CD4-positive, alpha-beta T cell (primary cell): ENCODE measurements around the gene ENOX1. TPM values are rescaled to one million over a fixed set of nuclear protein-coding genes. Genes with fewer than 3 reads are reported as not detected.

ENCODE experiments used
- ATAC-seq: fragments of 200-7000 bp; cut with Tn5 transposase; one replicate; pipeline ENCODE4 v1.10.0; 2022; ENCODE audit warnings: mild to moderate bottlenecking; ENCODE audit not compliant: poor library complexity
- CTCF ChIA-PET: fragments of 350-600 bp; sonication (Branson Sonifier 250); formaldehyde crosslinking; loops from one replicate; lab custom pipeline; 2021; ENCODE audit warnings: antibody characterized with exemption, inconsistent platforms; lab: Charles Lee
- POLR2A ChIA-PET: fragments of 350-600 bp; sonication (Branson Sonifier 250); formaldehyde crosslinking; loops from one replicate; lab custom pipeline; 2021; ENCODE audit warnings: antibody characterized with exemption, inconsistent platforms; lab: Charles Lee
- DNase-seq, 14 experiments: peaks; one replicate each; pipeline ENCODE4 v3.0.0-alpha.2; 2013 to 2020; ENCODE audit warnings: mixed read lengths in 2 of 14
- H3K27ac ChIP-seq, 2 donors: one replicate each; pipeline versions ENCODE4 v1.5.1 to v1.7.0; 2013; ENCODE audit warnings: low read length in 2 of 2, low read depth in 1 of 2, mild to moderate bottlenecking in 1 of 2
- H3K27me3 ChIP-seq, 2 experiments: 1 replicate in 1 of 2; 2 replicates in 1 of 2; pipeline versions ENCODE4 v1.6.1 to v1.7.0; 2013; ENCODE audit warnings: low read length in 2 of 2, control low read depth in 1 of 2, mild to moderate bottlenecking in 1 of 2, moderate library complexity in 1 of 2; ENCODE audit not compliant: insufficient read depth in 2 of 2, control insufficient read depth in 1 of 2
- H3K36me3 ChIP-seq: one replicate; pipeline ENCODE4 v1.6.1; 2013; ENCODE audit warnings: low read length, control low read depth; ENCODE audit not compliant: insufficient read depth
- H3K4me1 ChIP-seq: one replicate; pipeline ENCODE4 v1.6.1; 2013; ENCODE audit warnings: low read length, control low read depth; ENCODE audit not compliant: insufficient read depth
- H3K4me3 ChIP-seq: one replicate; pipeline ENCODE4 v1.5.1; 2013; ENCODE audit warnings: mild to moderate bottlenecking, low read length, moderate library complexity
- H3K9me3 ChIP-seq, 2 experiments: 1 replicate in 1 of 2; 2 replicates in 1 of 2; pipeline versions ENCODE4 v1.6.1 to v1.7.0; 2013; ENCODE audit warnings: low read length in 2 of 2, mild to moderate bottlenecking in 2 of 2, control low read depth in 1 of 2, moderate library complexity in 1 of 2; ENCODE audit not compliant: control insufficient read depth in 1 of 2, insufficient read depth in 1 of 2
- H3K27ac Mint-ChIP-seq: one replicate; pipeline ENCODE4 v1.8.0; 2020; ENCODE audit warnings: mixed read lengths
- H3K27me3 Mint-ChIP-seq: one replicate; pipeline ENCODE4 v1.8.0; 2021; ENCODE audit warnings: mixed read lengths
- H3K36me3 Mint-ChIP-seq: one replicate; pipeline ENCODE4 v1.8.0; 2021; ENCODE audit warnings: low read depth, mixed read lengths
- H3K4me1 Mint-ChIP-seq: one replicate; pipeline ENCODE4 v1.8.0; 2021; ENCODE audit warnings: low read depth, mixed read lengths
- H3K4me3 Mint-ChIP-seq: one replicate; pipeline ENCODE4 v1.8.0; 2020; ENCODE audit warnings: mild to moderate bottlenecking, mixed read lengths
- H3K9me3 Mint-ChIP-seq: one replicate; pipeline ENCODE4 v1.8.0; 2020; ENCODE audit warnings: mixed read lengths
- CTCF ChIP-seq: fragments of 200-600 bp; IDR thresholded peaks from one replicate; pipeline ENCODE4 v1.8.0; 2022; ENCODE audit warnings: antibody characterized with exemption, mild to moderate bottlenecking
- intact Hi-C, 2 experiments: fragments of 100-400 bp; cut with DNase I in 1 of 2; cut with micrococcal nuclease in 1 of 2; formaldehyde crosslinking; loops; one replicate each; pipeline versions ENCODE4 v1.15.1 to v1.9.0; 2023 to 2025; cut with DNase I, micrococcal nuclease
- total RNA-seq, 174 experiments: library from RNA in 2 of 174; stranded (reverse) in 2 of 174; gene quantifications; one replicate each; pipeline ENCODE4 v1.2.3 and lab custom pipeline; 2021 to 2026

The ENOX1 gene
- total RNA-seq, 2 experiments from 2014 or later, result not detected

- TF ChIP-seq CTCF, result no peak
- H3K36me3 Mint-ChIP-seq, result no peaks in the 10 kb centered on the region
- Histone ChIP-seq H3K9me3 (no peaks in the 10 kb centered on the region), H3K4me1 (no peaks in the 10 kb centered on the region), H3K36me3 (no peaks in the 10 kb centered on the region), H3K4me3 (no peak overlapping the region), H3K27ac (no peak overlapping the region), H3K27me3 (no peaks in the 10 kb centered on the region)
- ATAC-seq, result no peak
- POLR2A ChIA-PET, result no interaction called here
- H3K4me3 Mint-ChIP-seq, result no peak overlapping the region
- CTCF ChIA-PET, result interaction anchor here (0.5 kb wide), 1 partner anchor 841 kb away, joined by 5 read pairs; no protein-coding TSS in a partner anchor
- no peaks in the 10 kb centered on the region for H3K27me3 Mint-ChIP-seq
- no peak for DNase-seq
- H3K4me1 Mint-ChIP-seq, result peaks cover 12% of the 10 kb centered on the region
- no peak overlapping the region for H3K27ac Mint-ChIP-seq
- H3K9me3 Mint-ChIP-seq, result no peaks in the 10 kb centered on the region
- intact Hi-C loops, result no loop called here
Measured at GRCh38 chr13:43489233-43489632, 297.5 kb downstream of the ENOX1 start.

DNA sequence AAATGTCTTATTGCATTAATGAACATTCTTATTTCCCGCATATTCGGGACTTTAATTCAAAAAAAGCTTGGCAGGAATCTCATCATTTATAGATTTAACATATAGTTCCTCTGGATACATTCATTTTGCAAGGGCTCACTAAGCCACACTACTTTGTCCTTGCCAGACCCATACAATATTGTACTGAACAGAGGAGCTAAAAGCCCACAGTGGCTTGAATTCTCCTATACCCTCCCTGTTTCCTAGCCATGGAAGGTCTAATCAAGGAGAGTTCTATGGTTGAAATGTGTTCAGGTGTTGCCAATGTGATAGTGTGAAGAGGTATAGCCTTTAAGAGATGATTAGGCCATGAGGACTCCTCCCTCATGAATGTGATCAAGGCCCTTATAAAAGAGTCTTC is 298.9 kb downstream of the ENOX1 start:
- Mint-ChIP-seq H3K27ac (no peak overlapping the region), H3K27me3 (no peaks in the 10 kb centered on the region), H3K36me3 (no peaks in the 10 kb centered on the region), H3K4me1 (peaks cover 15% of the 10 kb centered on the region), H3K9me3 (no peaks in the 10 kb centered on the region), H3K4me3 (no peak overlapping the region)
- intact Hi-C loops, result no loop called here
- H3K27ac ChIP-seq, result no peak overlapping the region
- POLR2A ChIA-PET, result no interaction called here
- CTCF ChIA-PET, result no interaction called here
- H3K4me1 ChIP-seq, result no peaks in the 10 kb centered on the region
- TF ChIP-seq CTCF, result no peak
- ATAC-seq (no peak), DNase-seq (no peak)
- H3K4me3 ChIP-seq, result no peak overlapping the region
- H3K27me3 ChIP-seq, result no peaks in the 10 kb centered on the region
- no peaks in the 10 kb centered on the region for H3K9me3 ChIP-seq
- H3K36me3 ChIP-seq, result no peaks in the 10 kb centered on the region

GRCh38 chr13:43487461-43487860 is 299.3 kb downstream of the ENOX1 start:
- H3K36me3 Mint-ChIP-seq, result no peaks in the 10 kb centered on the region
- POLR2A ChIA-PET, result no interaction called here

More at GRCh38 chr13:43487461-43487860, 299.3 kb downstream of the ENOX1 start:
- H3K27me3 Mint-ChIP-seq, result no peaks in the 10 kb centered on the region
- intact Hi-C loops, result no loop called here
- Histone ChIP-seq H3K4me3 (no peak overlapping the region), H3K36me3 (no peaks in the 10 kb centered on the region), H3K4me1 (no peaks in the 10 kb centered on the region), H3K27me3 (no peaks in the 10 kb centered on the region), H3K9me3 (no peaks in the 10 kb centered on the region), H3K27ac (no peak overlapping the region)
- no peak overlapping the region for H3K27ac Mint-ChIP-seq
- CTCF ChIA-PET, result no interaction called here
- TF ChIP-seq CTCF, result no peak
- no peak for ATAC-seq
- no peak overlapping the region for H3K4me3 Mint-ChIP-seq
- DNase-seq, result no peak
- no peaks in the 10 kb centered on the region for H3K9me3 Mint-ChIP-seq
- H3K4me1 Mint-ChIP-seq, result peaks cover 15% of the 10 kb centered on the region
